Islet of Langerhans (tissue), 1 donor: ENCODE data around the gene SULT1A3.
"Not testable (repeated sequence)": the region's sequence is repeated elsewhere in the genome, so short reads cannot be mapped to it uniquely, and the experiment has no call there.

Source experiments
- FAIRE-seq: peaks from one replicate; lab custom pipeline; 2011; peaks lifted over from hg19 to GRCh38; lab: Jason Lieb, UNC

The SULT1A3 gene

GRCh38 chr16:30186782-30187555, 12.1 kb upstream of the SULT1A3 start:
- no peak for FAIRE-seq

DNA sequence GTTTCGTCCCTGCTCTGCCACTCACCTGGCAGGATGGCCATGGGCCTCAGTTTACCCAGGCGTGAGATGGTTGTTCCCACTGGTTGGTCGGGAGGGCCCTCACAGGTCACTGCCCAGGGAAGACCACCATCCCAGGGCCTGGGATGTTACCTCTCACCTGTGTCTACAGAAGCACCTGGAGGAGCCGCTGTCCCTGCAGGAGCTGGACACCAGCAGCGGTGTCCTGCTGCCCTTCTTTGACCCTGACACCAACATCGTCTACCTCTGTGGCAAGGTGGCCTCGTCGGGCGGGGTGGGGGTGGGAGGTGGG, 11.5 kb upstream of the SULT1A3 start:
- no peak for FAIRE-seq

DNA sequence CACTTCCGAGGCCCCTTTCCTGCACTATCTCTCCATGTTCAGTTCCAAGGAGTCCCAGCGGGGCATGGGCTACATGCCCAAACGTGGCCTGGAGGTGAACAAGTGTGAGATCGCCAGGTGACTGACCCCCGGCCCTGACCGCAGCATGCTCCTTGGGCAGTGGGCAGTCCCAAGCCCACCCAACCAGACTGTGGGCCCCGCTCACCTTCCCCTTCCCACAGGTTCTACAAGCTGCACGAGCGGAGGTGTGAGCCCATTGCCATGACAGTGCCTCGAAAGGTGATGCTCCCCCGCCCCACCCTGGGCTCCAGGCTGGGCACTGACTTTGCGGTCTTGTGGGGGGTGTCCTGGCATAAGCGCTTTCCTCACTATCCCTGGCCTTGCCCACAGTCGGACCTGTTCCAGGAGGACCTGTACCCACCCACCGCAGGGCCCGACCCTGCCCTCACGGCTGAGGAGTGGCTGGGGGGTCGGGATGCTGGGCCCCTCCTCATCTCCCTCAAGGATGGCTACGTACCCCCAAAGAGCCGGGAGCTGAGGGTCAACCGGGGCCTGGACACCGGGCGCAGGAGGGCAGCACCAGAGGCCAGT, 11.0 kb upstream of the SULT1A3 start:
- FAIRE-seq = no peak

DNA sequence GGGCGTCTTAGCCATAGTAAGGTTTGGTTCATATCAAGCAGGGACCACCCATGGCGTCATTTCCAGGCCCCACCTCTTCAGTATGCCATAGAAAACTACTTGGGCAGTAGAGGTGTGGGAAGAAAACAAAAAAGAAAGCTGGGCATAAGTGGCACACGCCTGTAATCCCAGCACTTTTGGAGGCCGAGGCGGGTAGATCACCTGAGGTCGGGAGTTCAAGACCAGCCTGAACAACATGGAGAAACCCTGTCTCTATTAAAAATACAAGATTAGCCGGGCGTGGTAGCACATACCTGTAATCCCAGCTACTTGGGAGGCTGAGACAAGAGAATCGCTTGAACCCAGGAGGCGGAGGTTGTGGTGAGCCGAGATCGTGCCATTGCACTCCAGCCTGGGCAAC, 7.9 kb upstream of the SULT1A3 start:
- not testable (repeated sequence) for FAIRE-seq

GRCh38 chr16:30193098-30193497, 6.0 kb upstream of the SULT1A3 start:
- not testable (repeated sequence) for FAIRE-seq

DNA sequence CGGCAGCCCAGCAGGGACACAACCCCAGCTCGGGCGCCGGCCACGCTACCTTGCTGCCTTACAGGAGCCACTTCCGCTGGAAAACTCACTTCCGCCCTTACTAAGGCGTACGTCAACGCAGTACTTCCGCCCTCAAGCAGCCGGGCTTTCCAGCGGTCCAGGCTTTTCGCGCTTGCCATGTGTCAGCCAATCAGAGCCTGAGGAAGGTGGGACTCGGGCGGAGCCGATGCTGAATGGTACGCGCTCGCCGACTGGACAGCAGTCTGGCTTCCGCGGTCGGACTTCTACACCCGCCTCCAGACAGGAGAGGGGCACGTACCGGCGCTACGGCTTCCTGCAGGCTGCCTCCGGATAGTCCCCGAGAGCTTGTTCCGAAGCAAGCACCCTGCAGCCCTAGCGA, 5.4 kb upstream of the SULT1A3 start, which contains the start of the genes BOLA2B and SLX1A:
BOLA2B (minus strand) TSS at position 52 of the 400 bp plus-strand sequence. CDS start 71 bp downstream, outside the sequence.
SLX1A (plus strand) TSS at position 261 of the 400 bp plus-strand sequence. CDS start 210 bp downstream, outside the sequence.
- peak; percentile 97 for FAIRE-seq

- FAIRE-seq = not testable (repeated sequence)
These were observed 4.7 kb upstream of the SULT1A3 start for GRCh38 chr16:30194172-30194925.

DNA sequence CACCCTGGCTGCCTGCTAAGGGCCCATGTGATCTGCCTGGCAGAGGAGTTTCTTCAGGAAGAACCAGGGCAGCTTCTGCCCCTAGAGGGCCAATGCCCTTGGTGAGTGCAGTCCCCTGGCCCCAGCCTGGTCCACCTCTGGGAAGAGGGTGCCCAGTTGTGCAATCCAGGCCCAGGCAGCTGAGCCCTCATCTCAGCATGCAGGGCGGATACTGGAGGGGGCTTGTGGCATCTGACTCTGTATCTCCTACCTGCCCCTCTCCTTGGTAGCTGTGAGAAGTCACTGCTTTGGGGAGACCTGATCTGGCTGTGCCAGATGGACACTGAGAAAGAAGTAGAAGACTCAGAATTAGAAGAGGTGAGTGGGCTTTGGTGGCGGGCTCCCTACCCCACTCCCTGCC, 2.1 kb upstream of the SULT1A3 start:
- not testable (repeated sequence) for FAIRE-seq

DNA sequence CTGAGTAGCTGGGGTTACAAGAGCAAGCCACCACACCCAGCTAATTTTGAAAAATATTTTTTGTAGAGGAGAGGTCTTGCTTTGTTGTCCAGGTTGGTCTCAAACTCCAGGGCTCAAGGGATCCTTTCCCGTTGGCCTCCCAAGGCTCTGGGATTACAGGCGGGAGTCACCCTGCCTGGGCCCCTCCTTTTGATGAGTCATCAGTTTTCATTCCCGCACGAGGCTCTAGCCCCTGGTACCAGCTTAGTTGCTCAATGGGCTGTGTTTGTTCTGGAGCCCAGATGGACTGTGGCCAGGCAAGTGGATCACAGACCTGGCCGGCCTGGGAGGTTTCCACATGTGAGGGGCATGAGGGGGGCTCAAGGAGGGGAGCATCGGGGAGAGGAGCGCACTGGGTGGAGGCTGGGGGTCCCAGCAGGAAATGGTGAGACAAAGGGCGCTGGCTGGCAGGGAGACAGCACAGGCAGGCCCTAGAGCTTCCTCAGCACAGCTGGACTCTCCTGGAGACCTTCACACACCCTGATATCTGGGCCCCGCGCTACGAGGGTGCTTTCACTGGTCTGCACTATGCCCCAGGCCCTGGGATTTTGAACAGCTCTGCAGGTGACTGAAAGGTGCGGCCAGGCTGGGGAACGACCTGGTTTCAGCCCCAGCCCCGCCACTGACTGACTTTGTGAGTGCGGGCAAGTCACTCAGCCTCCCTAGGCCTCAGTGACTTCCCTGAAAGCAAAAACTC, 721 bp downstream of the SULT1A3 start:
- not testable (repeated sequence) for FAIRE-seq

DNA sequence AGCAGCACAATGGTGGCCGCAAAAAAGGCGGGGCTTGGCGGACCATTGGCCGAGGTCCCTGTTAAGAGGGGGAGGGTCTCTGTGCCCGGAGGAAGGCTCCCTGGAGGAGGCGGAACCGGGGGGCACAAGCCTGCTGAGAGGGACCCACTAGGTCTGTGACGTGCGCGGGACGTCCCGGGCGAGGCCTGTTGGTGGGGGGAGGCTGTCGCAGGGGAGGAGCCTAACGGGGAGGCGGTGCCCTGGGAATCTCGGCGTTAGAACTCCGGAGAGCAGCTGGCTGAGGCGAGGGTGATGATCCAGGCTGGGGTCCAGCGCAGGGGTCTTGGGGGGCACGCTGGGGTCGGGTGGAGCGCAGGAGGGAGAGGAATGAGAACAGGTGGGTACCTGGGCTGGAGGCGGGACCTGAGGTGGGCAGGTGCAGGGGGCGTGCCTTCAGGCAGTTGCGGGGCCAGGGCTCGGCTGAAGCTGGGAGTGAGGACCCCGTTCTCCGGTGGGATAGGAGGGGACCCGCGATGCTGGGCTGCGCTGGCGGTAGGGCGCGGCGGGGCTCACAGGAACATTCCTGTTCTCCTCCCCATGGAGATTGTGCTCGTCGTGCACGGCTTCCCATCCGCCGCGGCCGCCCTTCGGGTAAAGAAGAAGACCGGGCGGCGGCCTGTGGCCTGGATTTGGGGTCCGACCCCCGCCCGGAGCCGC, 6.6 kb downstream of the SULT1A3 start:
- not testable (repeated sequence) for FAIRE-seq

DNA sequence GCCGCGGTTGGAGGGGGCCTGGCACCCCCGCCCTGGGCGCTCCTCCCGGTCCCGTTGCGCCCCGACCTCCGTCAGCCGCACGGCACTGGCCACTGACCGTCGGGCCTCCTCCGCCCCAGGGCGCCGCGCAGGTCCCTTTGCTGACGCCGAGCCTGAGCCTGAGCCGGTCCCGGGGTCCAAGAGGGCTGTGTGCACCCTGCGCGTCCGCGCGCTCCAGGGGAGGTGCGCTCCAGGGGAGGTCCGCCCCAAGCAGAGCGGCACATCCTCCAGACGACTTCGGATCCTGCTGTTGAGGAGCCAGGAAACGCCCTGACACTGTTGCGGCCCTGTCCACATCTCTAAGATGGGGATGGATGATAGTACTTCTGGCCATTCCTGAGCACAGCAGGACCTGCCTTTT, 7.2 kb downstream of the SULT1A3 start:
- not testable (repeated sequence) for FAIRE-seq

GRCh38 chr16:30207063-30207704, 8.1 kb downstream of the SULT1A3 start:
- FAIRE-seq = not testable (repeated sequence)

GRCh38 chr16:30209032-30209431, 10.0 kb downstream of the SULT1A3 start:
- FAIRE-seq = not testable (repeated sequence)

DNA sequence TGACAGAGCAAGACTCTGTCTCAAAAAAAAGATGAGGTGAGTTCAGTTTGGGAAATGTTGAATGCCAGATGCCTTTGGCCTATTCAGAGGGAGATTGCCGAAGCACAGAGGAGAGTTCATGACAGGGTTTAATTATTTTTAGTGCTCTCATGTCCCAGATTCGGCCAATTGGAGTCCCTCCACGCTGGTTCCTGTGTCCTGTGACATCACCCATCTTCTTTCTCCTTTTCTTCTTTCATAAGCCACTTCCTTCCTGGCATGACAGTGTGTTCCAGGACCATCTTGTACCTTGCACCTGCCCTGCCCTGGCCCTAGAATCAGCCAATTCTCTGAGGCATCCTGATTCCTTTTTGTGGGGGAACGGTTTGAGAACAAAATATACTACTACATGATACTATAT, 12.4 kb downstream of the SULT1A3 start:
- not testable (repeated sequence) for FAIRE-seq

DNA sequence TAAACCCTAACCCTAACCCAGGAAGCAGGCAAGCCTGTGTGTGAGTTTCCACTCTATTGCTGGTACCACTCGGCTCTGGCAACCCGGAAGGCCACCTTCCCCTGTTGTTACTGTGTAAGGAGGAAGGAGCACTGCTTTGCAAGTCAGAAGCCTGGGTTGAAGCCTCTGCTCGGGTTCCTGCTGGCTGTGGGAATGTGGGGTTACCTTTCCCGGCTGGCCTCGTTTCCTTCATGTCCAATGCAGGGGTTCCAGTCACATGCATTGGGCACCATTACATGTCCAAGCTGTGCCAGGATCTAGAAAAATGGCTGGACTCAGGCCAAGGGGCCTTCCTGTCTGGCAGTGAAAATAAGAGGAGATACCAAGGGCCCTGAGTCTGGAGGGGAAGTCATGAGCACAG, 18.0 kb downstream of the SULT1A3 start:
- FAIRE-seq = not testable (repeated sequence)

DNA sequence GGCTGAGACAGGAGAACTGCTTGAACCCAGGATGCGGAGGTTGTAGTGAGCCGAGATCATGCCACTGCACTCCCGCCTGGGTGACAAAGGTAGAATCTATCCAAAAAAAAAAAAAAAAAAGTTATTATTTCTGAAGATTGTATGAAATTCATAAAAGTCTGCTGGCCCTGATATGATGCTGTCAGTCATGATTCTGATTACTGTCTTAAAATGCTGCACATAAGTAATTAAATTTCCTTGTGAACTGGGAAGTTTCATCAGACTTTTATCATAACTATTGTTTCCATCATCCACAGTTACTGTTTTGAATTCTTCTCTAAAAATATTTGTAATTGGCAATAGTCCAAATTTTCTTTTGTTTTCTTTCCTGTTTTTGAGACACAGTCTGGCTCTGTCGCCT, 49.3 kb downstream of the SULT1A3 start, which contains the start of gene NPIPB13:
NPIPB13 (minus strand) TSS at position 101 of the 400 bp plus-strand sequence. CDS start 2,906 bp downstream, outside the sequence.
- FAIRE-seq = not testable (repeated sequence)
